Measurements from ENCODE around the gene ABCF2. TPM values are rescaled to one million over a fixed set of nuclear protein-coding genes. Genes with fewer than 3 reads are reported as not detected.

The ABCF2 gene
- total RNA-seq = 10 to 100 TPM; 25.3 to 44.1 TPM

GRCh38 chr7:151226875-151227782, at the start of gene ABCF2:
ABCF2 (minus strand) TSS chr7:151227205; CDS start chr7:151226458, 747 bp downstream.
- peaks cover 17 to 30% of the 10 kb centered on the region in 2 donors for H3K4me1 ChIP-seq (ENCODE audit: control insufficient read depth in 1 of 2, low read depth in 2 of 2)
- peak; percentile 99 for DNase-seq (ENCODE audit: low spot score)
- ATAC-seq (ENCODE audit: insufficient number of reproducible peaks, low FRiP score, low read depth) = peak; percentile 95
- peak within 1 kb of the TSS; percentile 71 to 85 for H3K27ac ChIP-seq
- H3K9me3 ChIP-seq = no peaks in the 10 kb centered on the region
- TF ChIP-seq CTCF (IDR thresholded peaks at IDR 0.05) = no peak
- no peaks in the 10 kb centered on the region for H3K27me3 ChIP-seq (replicated peaks; ENCODE audit: insufficient read depth)
- H3K4me3 ChIP-seq = peak within 1 kb of the TSS; percentile 90
- H3K36me3 ChIP-seq = peaks cover 27% of the 10 kb centered on the region

GRCh38 chr7:151275813-151276577, 49.0 kb upstream of the ABCF2 start:
- Histone ChIP-seq H3K4me1 (ENCODE audit: control insufficient read depth in 1 of 2, low read depth in 2 of 2) (peaks cover 12 to 33% of the 10 kb centered on the region in 2 donors), H3K27me3 (replicated peaks; ENCODE audit: insufficient read depth) (no peaks in the 10 kb centered on the region), H3K9me3 (no peaks in the 10 kb centered on the region), H3K4me3 (peak overlapping the region; percentile 66), H3K36me3 (no peaks in the 10 kb centered on the region), H3K27ac (peak overlapping the region; percentile 32 to 47)
- no peak for ATAC-seq (ENCODE audit: insufficient number of reproducible peaks, low FRiP score, low read depth)
- no peak for DNase-seq (ENCODE audit: low spot score)
- TF ChIP-seq CTCF (IDR thresholded peaks at IDR 0.05) = no peak

GRCh38 chr7:151274936-151275812, 48.2 kb upstream of the ABCF2 start:
- ATAC-seq (ENCODE audit: insufficient number of reproducible peaks, low FRiP score, low read depth) = no peak
- no peak overlapping the region for H3K4me3 ChIP-seq
- H3K4me1 ChIP-seq (ENCODE audit: control insufficient read depth in 1 of 2, low read depth in 2 of 2) = peaks cover 12 to 33% of the 10 kb centered on the region in 2 donors
- no peaks in the 10 kb centered on the region for H3K36me3 ChIP-seq
- H3K9me3 ChIP-seq = no peaks in the 10 kb centered on the region
- H3K27ac ChIP-seq = peak overlapping the region; percentile 32 to 47
- no peaks in the 10 kb centered on the region for H3K27me3 ChIP-seq (replicated peaks; ENCODE audit: insufficient read depth)
- no peak for TF ChIP-seq CTCF (IDR thresholded peaks at IDR 0.05)
- no peak for DNase-seq (ENCODE audit: low spot score)

- TF ChIP-seq CTCF (IDR thresholded peaks at IDR 0.05) = no peak
- ATAC-seq (ENCODE audit: insufficient number of reproducible peaks, low FRiP score, low read depth) (no peak), DNase-seq (ENCODE audit: low spot score) (no peak)
- H3K9me3 ChIP-seq = no peaks in the 10 kb centered on the region
- H3K27ac ChIP-seq = no peak overlapping the region
- peaks cover 12 to 33% of the 10 kb centered on the region in 2 donors for H3K4me1 ChIP-seq (ENCODE audit: control insufficient read depth in 1 of 2, low read depth in 2 of 2)
- H3K4me3 ChIP-seq = no peak overlapping the region
- no peaks in the 10 kb centered on the region for H3K27me3 ChIP-seq (replicated peaks; ENCODE audit: insufficient read depth)
- no peaks in the 10 kb centered on the region for H3K36me3 ChIP-seq
Observed at GRCh38 chr7:151274396-151274795, 47.4 kb upstream of the ABCF2 start.

Data from thoracic aorta (tissue), 2 donors.